ENCODE measurements around the gene KCNN4. TPM values are rescaled to one million over a fixed set of nuclear protein-coding genes. Genes with fewer than 3 reads are reported as not detected.

KCNN4 gene
- total and polyA plus RNA-seq, 10 donors = 14.3 to 77.6 (median 22.6) TPM

- 75 to 93% (median 80%) methylated on average over 4 of the region's 4 CpGs for WGBS, 5 donors
- H3K36me3 ChIP-seq = peaks cover 0 to 94% (median 81%) of the 10 kb centered on the region in 6 donors
- H3K27me3 ChIP-seq (replicated peaks in 1 of 7) = no peaks in the 10 kb centered on the region
- no peak overlapping the region for H3K4me3 ChIP-seq
- H3K27ac ChIP-seq = peak overlapping the region in 3 of 8 donors; percentile 44 to 62 (median 48)
- intact Hi-C loops (cut with DNase I; ENCODE audit: low total_unique reads) = no loop called here
- TF ChIP-seq POLR2AphosphoS5 (IDR thresholded peaks at IDR 0.05) = no peak
- TF ChIP-seq CTCF (IDR thresholded peaks at IDR 0.05 in 8 of 11, conservative IDR thresholded peaks at IDR 0.05 in 3 of 11) = no peak
- TF ChIP-seq POLR2A (IDR thresholded peaks at IDR 0.05) = no peak
- peaks cover 18 to 63% (median 50%) of the 10 kb centered on the region in 6 donors for H3K4me1 ChIP-seq
- no peak for DNase-seq
- H3K9me3 ChIP-seq = no peaks in the 10 kb centered on the region
Measured at GRCh38 chr19:43748205-43748594, 32.6 kb downstream of the KCNN4 start.

GRCh38 chr19:43747557-43748204 lies 33.1 kb downstream of the KCNN4 start:
- DNase-seq = no peak
- WGBS, 5 donors = 71 to 88% (median 80%) methylated on average over 14 to 16 of the region's 16 CpGs
- Histone ChIP-seq H3K4me3 (no peak overlapping the region), H3K9me3 (no peaks in the 10 kb centered on the region), H3K27me3 (replicated peaks in 1 of 7) (no peaks in the 10 kb centered on the region), H3K4me1 (peaks cover 13 to 58% (median 45%) of the 10 kb centered on the region in 6 donors), H3K36me3 (peaks cover 0 to 99% (median 86%) of the 10 kb centered on the region in 6 donors), H3K27ac (peak overlapping the region in 3 of 8 donors; percentile 44 to 62 (median 48))
- TF ChIP-seq CTCF (IDR thresholded peaks at IDR 0.05 in 8 of 11, conservative IDR thresholded peaks at IDR 0.05 in 3 of 11) (no peak), POLR2AphosphoS5 (IDR thresholded peaks at IDR 0.05) (peak in 1 of 3 donors; percentile 29)
- intact Hi-C loops (cut with DNase I; ENCODE audit: low total_unique reads) = no loop called here

GRCh38 chr19:43743059-43743458 lies 37.7 kb downstream of the KCNN4 start:
- Histone ChIP-seq H3K4me3 (no peak overlapping the region), H3K27ac (no peak overlapping the region), H3K4me1 (peaks cover 7 to 51% (median 32%) of the 10 kb centered on the region in 6 donors), H3K27me3 (replicated peaks in 1 of 7) (no peaks in the 10 kb centered on the region), H3K36me3 (peaks cover 0 to 100% (median 92%) of the 10 kb centered on the region in 6 donors), H3K9me3 (no peaks in the 10 kb centered on the region)
- TF ChIP-seq CTCF (IDR thresholded peaks at IDR 0.05 in 8 of 11, conservative IDR thresholded peaks at IDR 0.05 in 3 of 11) (no peak), POLR2A (IDR thresholded peaks at IDR 0.05) (no peak), POLR2AphosphoS5 (IDR thresholded peaks at IDR 0.05) (no peak)
- no peak for DNase-seq
- WGBS, 5 donors = 90 to 96% (median 93%) methylated on average over 3 of the region's 3 CpGs
- intact Hi-C loops (cut with DNase I; ENCODE audit: low total_unique reads) = no loop called here

- Histone ChIP-seq H3K27me3 (replicated peaks in 1 of 7) (no peaks in the 10 kb centered on the region), H3K36me3 (peaks cover 5 to 100% (median 92%) of the 10 kb centered on the region in 6 donors), H3K4me1 (peaks cover 7 to 48% (median 26%) of the 10 kb centered on the region in 6 donors), H3K9me3 (no peaks in the 10 kb centered on the region), H3K4me3 (no peak overlapping the region), H3K27ac (peak overlapping the region in 1 of 8 donors; percentile 70)
- no peak for DNase-seq
- 90 to 95% (median 94%) methylated on average over 10 of the region's 10 CpGs for WGBS, 5 donors
- TF ChIP-seq POLR2AphosphoS5 (IDR thresholded peaks at IDR 0.05) = no peak
- intact Hi-C loops (cut with DNase I; ENCODE audit: low total_unique reads) = no loop called here
Measured at GRCh38 chr19:43741075-43741825, 39.5 kb downstream of the KCNN4 start.
